Measurements from ENCODE around the gene PIP5K1C.

DNA sequence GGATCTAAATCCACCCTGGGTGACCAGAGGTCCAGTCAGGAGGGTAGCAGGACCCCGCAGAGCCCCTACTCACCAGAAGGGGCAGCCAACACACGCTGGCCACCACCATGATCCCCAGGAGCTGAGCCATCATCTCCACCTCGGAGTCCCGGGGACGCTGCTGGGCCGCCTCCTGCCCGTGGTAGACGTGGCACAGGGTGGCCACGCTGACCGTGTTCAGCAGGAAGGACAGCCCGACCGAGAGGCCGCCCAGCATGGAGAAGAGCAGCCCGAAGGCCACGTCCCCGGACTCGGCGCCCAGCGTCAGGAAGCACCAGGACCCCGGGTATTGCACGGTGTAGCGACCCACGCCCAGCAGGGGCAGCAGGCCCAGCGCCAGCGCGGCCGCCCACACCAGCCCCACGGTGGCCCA, 100.5 kb downstream of the PIP5K1C start:
- TF ChIP-seq CTCF (IDR thresholded peaks at IDR 0.05; ENCODE audit: insufficient read depth, low read length, poor library complexity, severe bottlenecking) = no peak
- TF ChIP-seq EZH2phosphoT487 (conservative IDR thresholded peaks at IDR 0.05; ENCODE audit: low read length) = no peak
